Mammary epithelial cell (primary cell): ENCODE results near the gene FANK1.

ENCODE experiments used
- EZH2 ChIP-seq: IDR thresholded peaks from 2 replicates; pipeline ENCODE4 v1.6.1; 2012; ENCODE audit warnings: low read length, inconsistent platforms, borderline replicate concordance
- TF ChIP-seq, protein P1 (sequence below), 2 donors: IDR thresholded peaks in 1 of 2; conservative IDR thresholded peaks in 1 of 2; 2 replicates each; pipeline ENCODE4 v1.5.1; 2011 to 2012; ENCODE audit warnings: inconsistent platforms in 2 of 2, low read length in 2 of 2, mild to moderate bottlenecking in 2 of 2, control low read depth in 1 of 2, low read depth in 1 of 2; ENCODE audit not compliant: insufficient read depth in 1 of 2; ENCODE audit errors: extremely low read depth in 1 of 2

DNA sequence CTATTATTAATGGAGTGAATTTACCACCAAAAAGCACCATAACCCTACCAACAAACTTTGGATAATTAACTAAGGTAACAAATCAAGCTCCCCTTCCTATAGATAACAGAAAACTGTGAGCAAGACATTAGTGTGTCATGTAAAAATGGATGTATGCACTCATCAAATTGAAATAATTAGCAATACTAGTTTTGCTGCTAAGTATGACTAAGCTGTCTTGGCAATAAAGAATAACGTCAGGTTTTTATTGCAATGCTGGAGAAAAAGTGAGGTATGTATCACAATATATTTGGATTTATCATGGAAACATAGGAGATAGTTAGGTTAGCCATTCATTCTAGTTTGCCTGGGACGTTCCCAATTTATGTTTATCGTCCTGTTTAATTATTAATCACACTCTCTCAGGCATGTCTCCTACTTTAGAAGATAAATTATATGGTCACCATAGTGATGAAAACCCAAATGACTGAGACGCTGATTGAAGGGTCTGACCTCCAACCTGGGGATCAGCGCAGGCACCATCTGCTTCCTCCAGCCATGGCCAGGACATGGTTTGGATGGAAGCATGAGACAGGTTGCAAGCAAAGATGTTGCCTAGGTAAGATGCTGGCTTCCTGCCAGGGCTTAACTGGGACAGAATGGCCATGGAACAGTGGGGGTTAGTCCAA, 125.6 kb downstream of the FANK1 start:
- TF ChIP-seq, protein P1, sequence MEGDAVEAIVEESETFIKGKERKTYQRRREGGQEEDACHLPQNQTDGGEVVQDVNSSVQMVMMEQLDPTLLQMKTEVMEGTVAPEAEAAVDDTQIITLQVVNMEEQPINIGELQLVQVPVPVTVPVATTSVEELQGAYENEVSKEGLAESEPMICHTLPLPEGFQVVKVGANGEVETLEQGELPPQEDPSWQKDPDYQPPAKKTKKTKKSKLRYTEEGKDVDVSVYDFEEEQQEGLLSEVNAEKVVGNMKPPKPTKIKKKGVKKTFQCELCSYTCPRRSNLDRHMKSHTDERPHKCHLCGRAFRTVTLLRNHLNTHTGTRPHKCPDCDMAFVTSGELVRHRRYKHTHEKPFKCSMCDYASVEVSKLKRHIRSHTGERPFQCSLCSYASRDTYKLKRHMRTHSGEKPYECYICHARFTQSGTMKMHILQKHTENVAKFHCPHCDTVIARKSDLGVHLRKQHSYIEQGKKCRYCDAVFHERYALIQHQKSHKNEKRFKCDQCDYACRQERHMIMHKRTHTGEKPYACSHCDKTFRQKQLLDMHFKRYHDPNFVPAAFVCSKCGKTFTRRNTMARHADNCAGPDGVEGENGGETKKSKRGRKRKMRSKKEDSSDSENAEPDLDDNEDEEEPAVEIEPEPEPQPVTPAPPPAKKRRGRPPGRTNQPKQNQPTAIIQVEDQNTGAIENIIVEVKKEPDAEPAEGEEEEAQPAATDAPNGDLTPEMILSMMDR (conservative IDR thresholded peaks at IDR 0.05 in 1 of 2, IDR thresholded peaks at IDR 0.05 in 1 of 2; ENCODE audit: extremely low read depth in 1 of 2, insufficient read depth in 1 of 2, low read depth in 1 of 2, low read length in 2 of 2): no peak
- no peak for TF ChIP-seq EZH2
